Right atrium auricular region (tissue), 2 donors: Measurements from ENCODE around the gene EPHA5. TPM values are rescaled to one million over a fixed set of nuclear protein-coding genes. Genes with fewer than 3 reads are reported as not detected.

Experiments used
- DNase-seq: peaks from one replicate; pipeline ENCODE4 v3.0.0-alpha.2; 2019; ENCODE audit warnings: low spot score
- H3K27ac ChIP-seq, 2 donors: fragments of 200-600 bp; sonication (generic); 1 replicate in 1 of 2; 2 replicates in 1 of 2; pipeline ENCODE4 v1.5.1; 2016 to 2019
- H3K27me3 ChIP-seq, 2 donors: fragments of 200-600 bp; sonication (generic); one replicate each; pipeline versions ENCODE4 v1.5.1 to v1.6.0; 2017 to 2019
- H3K36me3 ChIP-seq: fragments of 200-600 bp; sonication (generic); one replicate; pipeline ENCODE4 v1.5.1; 2016
- H3K4me1 ChIP-seq, 2 donors: fragments of 200-600 bp; sonication (generic); one replicate each; pipeline versions ENCODE4 v1.5.1 to v1.6.0; 2017 to 2019
- H3K4me3 ChIP-seq, 2 donors: fragments of 200-600 bp; sonication (generic); 1 replicate in 1 of 2; 2 replicates in 1 of 2; pipeline ENCODE4 v1.5.1; 2017 to 2019; ENCODE audit warnings: mild to moderate bottlenecking in 1 of 2, moderate library complexity in 1 of 2
- H3K9me3 ChIP-seq, 2 donors: fragments of 200-600 bp; sonication (generic); one replicate each; pipeline ENCODE4 v1.5.1; 2019
- CTCF ChIP-seq, 2 donors: fragments of 200-600 bp; sonication (generic); IDR thresholded peaks; one replicate each; pipeline ENCODE4 v1.5.1; 2019; ENCODE audit warnings: antibody characterized with exemption in 2 of 2
- total RNA-seq, 2 donors: library from RNA; depleted of rRNA; stranded (reverse); fragments of >200 nt; gene quantifications; one replicate each; pipeline ENCODE4 v1.1.0, GENCODE V29; 2016

EPHA5 gene
- total RNA-seq, 2 donors from 2014 or later: 0.24 to 9.8 TPM

- no peak for DNase-seq
- Histone ChIP-seq H3K4me1 (no peaks in the 10 kb centered on the region), H3K4me3 (no peak overlapping the region), H3K27me3 (no peaks in the 10 kb centered on the region), H3K36me3 (no peaks in the 10 kb centered on the region), H3K27ac (no peak overlapping the region), H3K9me3 (no peaks in the 10 kb centered on the region)
- no peak for TF ChIP-seq CTCF (IDR thresholded peaks at IDR 0.05)
These were observed 81.0 kb downstream of the EPHA5 start for GRCh38 chr4:65589331-65589730.

GRCh38 chr4:65580551-65580950 lies 89.7 kb downstream of the EPHA5 start:
- no peak overlapping the region for H3K4me3 ChIP-seq
- no peak overlapping the region for H3K27ac ChIP-seq
- no peaks in the 10 kb centered on the region for H3K4me1 ChIP-seq
- no peaks in the 10 kb centered on the region for H3K9me3 ChIP-seq
- TF ChIP-seq CTCF (IDR thresholded peaks at IDR 0.05): peak in 1 of 2 donors; percentile 14
- no peaks in the 10 kb centered on the region for H3K27me3 ChIP-seq
- no peaks in the 10 kb centered on the region for H3K36me3 ChIP-seq
- no peak for DNase-seq

- no peaks in the 10 kb centered on the region for H3K9me3 ChIP-seq
- H3K36me3 ChIP-seq: no peaks in the 10 kb centered on the region
- no peak overlapping the region for H3K27ac ChIP-seq
- TF ChIP-seq CTCF (IDR thresholded peaks at IDR 0.05): no peak
- H3K4me3 ChIP-seq: no peak overlapping the region
- H3K27me3 ChIP-seq: no peaks in the 10 kb centered on the region
- no peaks in the 10 kb centered on the region for H3K4me1 ChIP-seq
- DNase-seq: no peak
These were observed 103.8 kb downstream of the EPHA5 start for GRCh38 chr4:65566473-65566872.

- Histone ChIP-seq H3K4me1 (no peaks in the 10 kb centered on the region), H3K9me3 (no peaks in the 10 kb centered on the region), H3K4me3 (no peak overlapping the region), H3K27me3 (no peaks in the 10 kb centered on the region), H3K27ac (no peak overlapping the region), H3K36me3 (no peaks in the 10 kb centered on the region)
- no peak for TF ChIP-seq CTCF (IDR thresholded peaks at IDR 0.05)
- DNase-seq: no peak
These were observed 109.1 kb downstream of the EPHA5 start for GRCh38 chr4:65561164-65561563.

GRCh38 chr4:65559270-65559669 lies 111.0 kb downstream of the EPHA5 start:
- Histone ChIP-seq H3K36me3 (no peaks in the 10 kb centered on the region), H3K4me1 (no peaks in the 10 kb centered on the region), H3K27ac (no peak overlapping the region), H3K4me3 (no peak overlapping the region), H3K9me3 (no peaks in the 10 kb centered on the region), H3K27me3 (no peaks in the 10 kb centered on the region)
- TF ChIP-seq CTCF (IDR thresholded peaks at IDR 0.05): no peak
- no peak for DNase-seq

GRCh38 chr4:65552057-65552456 lies 118.2 kb downstream of the EPHA5 start:
- Histone ChIP-seq H3K4me1 (no peaks in the 10 kb centered on the region), H3K36me3 (no peaks in the 10 kb centered on the region), H3K9me3 (no peaks in the 10 kb centered on the region), H3K27ac (no peak overlapping the region), H3K4me3 (no peak overlapping the region), H3K27me3 (no peaks in the 10 kb centered on the region)
- no peak for DNase-seq
- TF ChIP-seq CTCF (IDR thresholded peaks at IDR 0.05): no peak
